SK-N-MC (cell line): ENCODE measurements around the gene KIRREL2.
"Not testable (repeated sequence)": the region's sequence is repeated elsewhere in the genome, so short reads cannot be mapped to it uniquely, and the experiment has no call there.

Source experiments
- DNase-seq: peaks from one replicate; pipeline ENCODE4 v3.0.0-alpha.2; 2011; ENCODE audit warnings: low read depth, low spot score
- H3K27ac ChIP-seq: fragments of 200-600 bp; sonication (generic); 2 replicates; pipeline ENCODE4 v1.5.1; 2016; ENCODE audit warnings: mixed run types
- H3K36me3 ChIP-seq: fragments of 200-600 bp; sonication (generic); 2 replicates; pipeline ENCODE4 v1.6.1; 2017; ENCODE audit warnings: antibody characterized with exemption, low read length, mixed read lengths; ENCODE audit not compliant: insufficient read depth
- H3K4me3 ChIP-seq: fragments of 200-600 bp; sonication (generic); 2 replicates; pipeline ENCODE4 v1.5.1; 2016
- H3K9ac ChIP-seq: fragments of 200-600 bp; sonication (generic); 2 replicates; pipeline ENCODE4 v1.8.0; 2017; ENCODE audit warnings: mixed run types, mixed read lengths; ENCODE audit not compliant: insufficient read length
- H3K9me3 ChIP-seq: fragments of 200-600 bp; sonication (generic); 2 replicates; pipeline ENCODE4 v1.6.1; 2017; ENCODE audit warnings: low read depth, mild to moderate bottlenecking, antibody characterized with exemption, low read length, moderate library complexity, mixed read lengths
- EZH2 ChIP-seq: fragments of 200-600 bp; sonication (generic); IDR thresholded peaks from one replicate; pipeline ENCODE4 v1.6.1; 2017; ENCODE audit warnings: antibody characterized with exemption
- FOXP2 ChIP-seq: optimal IDR thresholded peaks from 2 replicates; pipeline ENCODE3; 2011; ENCODE audit warnings: mild to moderate bottlenecking, moderate library complexity; ENCODE audit not compliant: insufficient read depth; ENCODE audit errors: extremely low read length, control extremely low read depth
- POLR2AphosphoS5 ChIP-seq: IDR thresholded peaks from 2 replicates; pipeline ENCODE4 v1.6.1; 2012; ENCODE audit warnings: mild to moderate bottlenecking, low read depth, low read length, borderline replicate concordance

KIRREL2 gene

DNA sequence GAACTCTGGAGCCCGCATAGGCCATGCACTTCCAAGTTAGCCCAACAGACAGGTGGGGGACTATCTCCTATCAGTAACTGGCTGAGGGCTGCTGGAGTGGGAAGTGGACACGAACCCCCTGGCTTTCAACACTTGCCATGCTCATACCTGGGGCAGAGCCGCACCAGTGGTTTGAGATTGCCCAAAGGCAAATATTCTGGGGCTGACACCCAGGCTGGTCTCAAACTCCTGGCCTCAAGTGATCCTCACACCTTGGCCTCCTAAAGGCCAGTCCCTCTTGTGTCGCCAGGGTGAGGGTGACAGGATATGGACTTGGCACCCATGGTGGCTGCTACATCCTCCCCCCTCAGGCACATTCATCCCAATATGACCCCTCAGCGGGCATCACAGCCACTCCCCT is 30.5 kb downstream of the KIRREL2 start:
- no peak for DNase-seq
- peaks cover 6% of the 10 kb centered on the region; the same call in 1 of the 2 replicates for H3K36me3 ChIP-seq
- no peak overlapping the region for H3K4me3 ChIP-seq
- no peak overlapping the region for H3K9ac ChIP-seq
- H3K27ac ChIP-seq: no peak overlapping the region
- H3K9me3 ChIP-seq: no peaks in the 10 kb centered on the region
- TF ChIP-seq FOXP2 (no peak), EZH2 (no peak), POLR2AphosphoS5 (no peak)

DNA sequence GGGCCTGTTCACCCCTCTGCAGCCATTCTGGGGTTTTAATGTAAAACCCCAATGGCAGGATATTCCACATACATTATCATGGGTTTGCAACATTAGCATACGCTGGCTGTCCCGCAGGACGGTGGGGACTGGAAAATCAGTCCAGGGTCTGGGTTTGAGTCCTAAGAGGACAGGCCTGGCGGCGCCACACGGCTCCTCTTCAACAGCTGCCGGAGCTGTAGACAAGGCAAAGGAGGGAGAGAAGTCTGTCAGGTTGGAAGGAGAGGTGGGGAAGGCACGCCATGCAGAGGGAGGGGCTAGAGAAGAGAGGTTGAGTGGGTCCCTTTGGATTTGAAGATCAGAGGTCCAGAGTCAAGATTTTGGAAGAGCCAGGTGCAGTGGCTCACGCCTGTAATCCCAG is 31.7 kb downstream of the KIRREL2 start:
- no peak for TF ChIP-seq POLR2AphosphoS5
- TF ChIP-seq FOXP2: no peak
- TF ChIP-seq EZH2: no peak
- H3K4me3 ChIP-seq: no peak overlapping the region
- no peak overlapping the region for H3K9ac ChIP-seq
- no peak for DNase-seq
- peaks cover 6% of the 10 kb centered on the region; the same call in 1 of the 2 replicates for H3K36me3 ChIP-seq
- H3K27ac ChIP-seq: no peak overlapping the region
- H3K9me3 ChIP-seq: no peaks in the 10 kb centered on the region

DNA sequence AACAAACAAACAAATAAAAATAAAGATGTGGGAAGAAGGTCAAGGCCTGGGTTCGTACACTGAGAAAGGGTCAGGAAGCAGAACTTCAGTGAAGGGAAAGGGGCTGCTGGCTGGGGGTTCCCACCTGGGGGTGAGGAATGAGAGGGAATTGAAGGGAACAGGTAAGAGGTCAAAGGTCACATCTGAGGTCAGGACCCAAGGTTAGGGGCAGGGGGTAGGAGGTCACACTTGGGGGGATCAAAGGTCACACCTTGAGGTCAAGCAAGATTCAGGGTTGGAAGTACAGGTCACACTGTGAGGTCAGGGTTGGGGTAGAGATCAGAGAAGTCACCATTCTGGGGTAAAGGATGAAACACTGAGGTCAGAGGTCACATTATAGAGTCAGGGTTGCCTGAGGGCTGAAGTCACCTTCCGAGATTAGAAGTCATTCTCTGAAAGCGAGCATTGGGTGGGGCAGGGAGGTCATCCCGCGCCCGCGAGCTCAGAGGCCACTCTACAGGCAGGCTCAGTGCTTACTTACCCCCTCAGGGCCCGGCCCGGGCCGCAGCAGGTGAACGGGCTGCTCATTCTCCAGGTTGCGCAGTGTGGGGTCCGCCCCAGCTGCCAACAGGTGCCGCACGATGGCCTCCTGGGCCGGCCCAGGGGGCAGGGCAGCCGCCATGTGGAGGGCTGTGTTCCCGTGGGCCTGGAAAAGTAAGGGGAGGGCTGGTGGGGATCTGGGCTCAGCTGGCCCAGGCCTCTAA is 32.8 kb downstream of the KIRREL2 start:
- no peaks in the 10 kb centered on the region for H3K9me3 ChIP-seq
- TF ChIP-seq FOXP2 (no peak), EZH2 (no peak), POLR2AphosphoS5 (no peak)
- H3K9ac ChIP-seq: no peak overlapping the region
- peaks cover 6% of the 10 kb centered on the region; the same call in 1 of the 2 replicates for H3K36me3 ChIP-seq
- no peak overlapping the region for H3K27ac ChIP-seq
- DNase-seq: no peak
- H3K4me3 ChIP-seq: no peak overlapping the region

DNA sequence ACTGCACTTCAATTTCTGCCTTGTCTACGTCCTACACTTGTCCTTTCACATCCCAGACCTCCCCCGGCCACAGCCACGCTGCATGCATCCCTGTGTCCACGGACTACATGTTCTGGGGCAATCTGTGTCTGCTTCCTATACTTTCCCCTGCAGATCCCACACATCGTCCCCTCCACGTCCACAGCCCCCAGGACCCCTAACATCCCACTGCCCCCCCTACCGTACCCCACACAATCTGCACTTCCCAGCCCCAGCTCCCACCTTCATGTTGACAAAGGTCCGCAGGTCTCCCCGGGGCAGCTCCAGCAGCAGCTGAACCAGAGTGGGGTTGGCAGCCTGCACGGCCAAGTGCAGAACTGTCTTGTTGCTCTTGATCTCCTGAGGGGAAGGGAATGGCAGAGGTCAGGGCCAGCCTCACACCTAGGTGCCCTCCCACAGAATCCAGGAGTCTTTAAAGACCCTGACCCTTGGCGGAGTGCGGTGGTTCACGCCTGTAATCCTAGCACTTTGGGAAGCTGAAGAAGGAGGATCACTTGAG is 33.5 kb downstream of the KIRREL2 start:
- DNase-seq: no peak
- TF ChIP-seq EZH2 (no peak), FOXP2 (no peak), POLR2AphosphoS5 (no peak)
- Histone ChIP-seq H3K36me3 (peaks cover 6% of the 10 kb centered on the region; the same call in 1 of the 2 replicates), H3K4me3 (no peak overlapping the region), H3K9me3 (no peaks in the 10 kb centered on the region), H3K9ac (no peak overlapping the region), H3K27ac (no peak overlapping the region)

DNA sequence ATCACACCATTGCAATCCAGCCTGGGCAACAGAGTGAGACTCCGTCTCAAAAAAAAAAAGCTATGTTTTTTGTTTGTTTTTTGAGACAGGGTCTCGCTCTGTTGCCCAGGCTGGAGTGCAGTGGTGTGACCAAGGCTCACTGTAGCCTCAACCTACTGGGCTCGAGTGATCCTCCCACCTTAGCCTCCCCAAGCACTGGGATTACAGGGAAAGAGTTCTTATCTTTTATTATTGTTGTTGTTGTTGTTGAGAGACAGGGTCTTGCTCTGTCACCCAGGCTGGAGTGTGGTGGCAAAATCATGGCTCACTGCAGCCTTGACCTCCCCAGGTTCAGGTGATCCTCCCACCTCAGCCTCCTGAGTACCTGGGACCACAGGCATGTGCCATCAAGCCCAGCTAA is 35.1 kb downstream of the KIRREL2 start:
- peaks cover 12% of the 10 kb centered on the region; the same call in 1 of the 2 replicates for H3K36me3 ChIP-seq
- not testable (repeated sequence) for H3K9ac ChIP-seq

DNA sequence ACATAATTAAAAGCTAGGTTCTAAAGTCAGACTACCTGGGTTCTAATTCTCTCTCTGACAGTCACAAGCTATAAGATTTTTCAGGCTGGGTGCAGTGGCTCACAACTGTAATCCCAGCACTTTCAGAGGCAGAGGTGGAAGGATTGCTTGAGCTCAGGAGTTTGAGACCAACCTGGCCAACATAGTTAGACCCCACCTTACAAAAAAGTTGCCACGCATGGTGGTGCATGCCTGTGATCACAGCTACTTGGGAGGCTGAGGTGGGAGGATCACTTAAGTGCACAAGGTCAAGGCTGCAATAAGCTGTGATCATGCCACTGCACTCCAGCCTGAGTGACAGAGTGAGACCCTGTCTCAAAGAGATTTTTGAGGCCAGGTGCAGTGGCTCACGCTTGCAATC is 37.6 kb downstream of the KIRREL2 start:
- H3K9ac ChIP-seq: no peak overlapping the region

More for the DNA sequence above, 35.1 kb downstream of the KIRREL2 start:
- not testable (repeated sequence) for H3K4me3 ChIP-seq, DNase-seq, H3K27ac ChIP-seq, H3K9me3 ChIP-seq

DNA sequence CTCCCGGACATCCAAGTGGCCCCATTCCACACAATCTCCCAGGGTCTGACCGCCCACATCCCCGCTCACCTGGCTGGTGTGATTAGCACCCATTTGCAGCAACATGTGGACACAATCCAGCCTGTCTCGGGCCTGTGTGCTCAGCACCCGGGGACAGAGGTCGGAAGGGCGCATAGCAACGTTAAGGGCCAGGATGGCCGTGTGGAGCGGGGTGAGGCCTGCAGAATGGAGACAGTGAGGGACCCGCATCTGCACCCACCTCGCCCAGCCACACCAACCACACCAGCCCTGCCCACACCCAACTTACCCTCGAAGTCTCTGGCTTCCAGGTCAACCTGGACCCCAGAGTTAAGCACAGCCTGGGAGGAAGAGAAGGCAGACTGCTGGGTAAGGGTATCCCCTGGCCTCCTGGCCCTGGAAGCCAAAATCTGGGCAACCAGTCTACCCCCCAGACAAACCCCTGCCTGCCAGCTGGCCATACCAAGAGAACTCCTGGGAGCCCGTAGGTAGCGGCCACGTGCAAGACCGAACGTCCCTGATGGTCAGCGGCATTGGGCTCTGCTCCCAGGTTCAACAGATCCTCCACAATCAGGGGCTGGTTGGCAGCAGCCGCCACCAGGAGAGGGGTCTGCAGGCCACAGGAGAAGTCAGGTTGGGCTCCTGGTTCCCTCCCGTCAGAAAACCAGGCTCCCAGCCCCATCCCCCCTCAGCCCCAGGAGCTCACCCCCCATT is 39.4 kb downstream of the KIRREL2 start:
- Histone ChIP-seq H3K36me3 (peaks cover 5% of the 10 kb centered on the region; the same call in 1 of the 2 replicates), H3K9me3 (no peaks in the 10 kb centered on the region)

More for the DNA sequence above, 37.6 kb downstream of the KIRREL2 start:
- no peaks in the 10 kb centered on the region for H3K9me3 ChIP-seq
- H3K36me3 ChIP-seq: peaks cover 10% of the 10 kb centered on the region; the same call in 1 of the 2 replicates
- no peak overlapping the region for H3K27ac ChIP-seq
- TF ChIP-seq POLR2AphosphoS5 (no peak), EZH2 (no peak), FOXP2 (no peak)
- H3K4me3 ChIP-seq: no peak overlapping the region
- DNase-seq: no peak

DNA sequence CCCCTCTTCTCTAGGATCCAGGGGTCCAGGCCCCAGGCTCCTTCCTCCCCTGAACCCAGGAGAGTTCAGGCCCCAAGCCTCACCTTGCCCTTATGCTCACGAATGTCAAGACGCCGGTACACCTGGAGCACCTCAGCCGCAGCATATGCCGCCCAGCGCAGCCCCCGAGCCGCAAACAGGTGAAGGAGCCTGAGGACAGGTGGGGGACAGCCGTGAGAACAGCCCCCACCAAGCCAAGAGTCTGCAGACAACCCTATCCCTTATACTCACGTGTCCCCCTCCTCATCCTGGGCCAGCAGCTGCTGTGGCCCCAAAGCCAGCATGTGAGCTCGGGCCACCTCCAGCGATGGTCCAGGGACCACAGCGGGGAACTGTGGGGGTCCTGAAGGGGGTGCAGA is 39.9 kb downstream of the KIRREL2 start:
- Histone ChIP-seq H3K9ac (no peak overlapping the region), H3K36me3 (peaks cover 5% of the 10 kb centered on the region; the same call in 1 of the 2 replicates), H3K4me3 (no peak overlapping the region), H3K27ac (no peak overlapping the region), H3K9me3 (no peaks in the 10 kb centered on the region)
- DNase-seq: no peak
- no peak for TF ChIP-seq EZH2
- no peak for TF ChIP-seq POLR2AphosphoS5
- no peak for TF ChIP-seq FOXP2

More for the DNA sequence above, 39.4 kb downstream of the KIRREL2 start:
- Histone ChIP-seq H3K27ac (no peak overlapping the region), H3K4me3 (no peak overlapping the region), H3K9ac (no peak overlapping the region)
- no peak for DNase-seq
- TF ChIP-seq FOXP2: no peak
